Measurements from ENCODE around the gene GRK1. TPM values are rescaled to one million over a fixed set of nuclear protein-coding genes. Genes with fewer than 3 reads are reported as not detected.

Gene GRK1
- total and polyA plus RNA-seq, 2 of the 8 experiments (the other 6 are each of a cell fraction or from before 2014, with no cell fraction given) = 0.12 TPM; not detected in 1

DNA sequence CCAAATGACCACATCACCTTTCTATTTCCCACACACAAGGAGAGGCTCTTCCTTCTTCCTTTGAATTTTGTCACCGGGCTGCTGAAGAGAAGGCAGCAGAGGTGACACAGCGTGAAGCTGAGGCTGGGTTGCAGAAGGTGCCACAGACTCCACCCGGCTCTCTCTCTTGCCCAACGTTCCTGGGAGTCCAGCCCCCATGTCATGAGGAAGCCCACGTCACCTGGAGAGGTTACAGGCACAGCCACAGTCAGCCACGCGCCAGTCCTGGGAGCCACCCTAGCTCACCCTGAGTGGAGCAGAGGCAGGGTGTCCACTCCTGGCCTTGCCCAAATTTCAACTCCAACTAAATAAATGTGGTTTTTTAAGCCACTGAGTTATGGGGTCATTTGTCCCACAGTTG lies 87.2 kb downstream of the GRK1 start (continued):
- TF ChIP-seq SIRT6 (IDR thresholded peaks at IDR 0.05; ENCODE audit: low read length) (no peak), TEAD4 (IDR thresholded peaks at IDR 0.05; ENCODE audit: low read depth, low read length) (no peak), POU5F1 (IDR thresholded peaks at IDR 0.05; ENCODE audit: low read depth, low read length) (no peak)
